CD4-positive, alpha-beta T cell treated with Interleukin-1 beta for 1 hour (primary cell): ENCODE results near the gene CORO6.
"Not testable (repeated sequence)": the region's sequence is repeated elsewhere in the genome, so short reads cannot be mapped to it uniquely, and the experiment has no call there.

Experiments used
- DNase-seq, 2 donors: peaks; one replicate each; pipeline ENCODE4 v3.0.0-alpha.2; 2020 to 2022

CORO6 gene

GRCh38 chr17:29622337-29623282, at the start of gene CORO6:
Gene CORO6, minus strand, starts transcription at chr17:29622912. Its CDS starts 1,491 bp downstream, at chr17:29621421.
- DNase-seq, result peak; percentile 64 to 73

GRCh38 chr17:29671661-29672060, 48.9 kb upstream of the CORO6 start:
- DNase-seq, result no peak

- DNase-seq, result no peak
These were observed 46.6 kb upstream of the CORO6 start for GRCh38 chr17:29669266-29669665.

DNA sequence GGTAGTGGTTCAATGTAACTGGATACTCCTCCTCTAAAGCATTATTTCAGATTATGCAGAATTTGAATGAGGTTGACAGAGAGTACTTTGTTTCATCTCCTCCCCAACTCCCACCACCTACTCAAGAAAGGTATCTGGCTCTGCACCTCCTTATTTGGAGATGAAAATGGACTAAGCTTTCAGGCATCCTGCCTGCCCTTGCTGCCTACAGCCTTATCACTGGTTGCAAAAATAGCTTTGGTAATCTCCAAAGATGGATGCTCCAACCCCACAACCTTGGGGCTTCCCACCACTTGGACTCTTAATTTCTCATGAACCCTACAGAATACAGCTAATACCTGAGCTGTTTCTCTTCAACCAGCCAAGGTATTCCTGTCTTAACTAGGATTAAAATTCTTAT, 45.3 kb upstream of the CORO6 start:
- DNase-seq, result no peak

GRCh38 chr17:29665481-29665810, 42.7 kb upstream of the CORO6 start:
- no peak for DNase-seq

DNA sequence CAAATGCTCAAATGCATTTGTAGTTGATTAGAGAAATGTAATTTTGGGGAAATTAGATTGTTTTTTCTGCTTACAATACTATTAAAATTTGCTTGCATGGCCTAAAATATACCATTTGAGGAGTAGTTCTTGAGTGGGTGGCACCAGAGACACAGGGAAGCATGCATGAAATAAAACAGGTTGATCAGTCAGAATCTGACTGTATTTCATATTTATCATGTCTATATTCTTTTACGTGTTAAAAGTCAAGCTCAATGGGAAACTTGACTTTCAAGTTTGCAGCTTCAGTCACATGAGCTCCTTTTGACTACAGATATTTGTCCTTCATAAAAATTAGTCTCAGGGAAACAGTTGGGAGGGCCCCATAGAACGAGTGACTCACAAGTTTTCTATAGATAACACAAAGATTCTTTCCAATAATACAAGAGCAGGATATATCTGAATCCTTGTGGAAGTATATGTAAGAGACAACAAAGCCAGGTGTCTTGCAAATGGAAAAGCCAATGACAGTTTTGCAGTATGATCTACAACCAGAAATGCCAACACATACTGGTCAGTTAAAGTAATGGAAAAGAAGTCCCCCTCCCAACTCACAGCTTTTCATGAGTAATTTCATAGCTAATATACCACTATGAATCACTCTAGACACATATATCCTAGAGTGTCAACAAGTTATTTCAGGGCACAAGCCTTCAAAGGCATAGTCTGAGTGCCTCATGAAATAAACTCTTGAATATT, 42.2 kb upstream of the CORO6 start:
- no peak for DNase-seq

- no peak for DNase-seq
These were observed 40.4 kb upstream of the CORO6 start for GRCh38 chr17:29663155-29663554.

GRCh38 chr17:29661213-29661612, 38.5 kb upstream of the CORO6 start:
- DNase-seq, result no peak

GRCh38 chr17:29659155-29659554, 36.4 kb upstream of the CORO6 start:
- no peak for DNase-seq

GRCh38 chr17:29655323-29655722, 32.6 kb upstream of the CORO6 start:
- no peak for DNase-seq

DNA sequence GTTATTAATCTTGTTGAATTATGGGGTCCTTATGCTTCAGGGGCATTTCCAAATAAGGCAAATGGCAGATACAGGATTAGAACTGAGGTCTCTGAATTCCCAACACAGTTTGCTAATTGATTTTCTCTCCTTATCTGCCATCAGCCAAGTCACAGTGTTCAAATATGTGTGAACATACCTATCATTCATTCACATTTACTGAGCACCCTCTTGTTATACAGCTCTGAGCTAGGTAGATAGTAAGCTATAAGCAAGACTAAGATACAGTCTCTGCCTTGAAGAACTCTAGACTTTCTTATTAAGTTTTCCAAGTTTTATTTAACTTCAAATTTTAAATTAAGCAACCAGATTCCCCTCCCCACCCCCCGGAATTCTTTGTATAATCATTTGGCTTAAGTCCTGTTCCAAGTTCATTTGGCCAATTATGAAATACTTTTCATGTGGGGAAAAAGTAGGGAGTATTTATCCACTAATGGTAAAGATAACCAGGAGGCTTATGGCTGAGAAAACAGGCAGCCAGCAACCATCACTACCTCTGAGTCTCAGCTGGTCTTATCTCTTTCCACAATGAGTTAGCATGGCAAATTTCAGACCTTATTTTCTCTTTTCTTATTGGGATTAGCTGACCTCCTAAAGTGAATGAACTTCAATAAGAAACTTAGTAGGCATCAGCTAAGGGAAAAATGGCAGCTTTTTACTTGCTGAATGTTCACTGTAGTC, 31.4 kb upstream of the CORO6 start:
- no peak for DNase-seq

DNA sequence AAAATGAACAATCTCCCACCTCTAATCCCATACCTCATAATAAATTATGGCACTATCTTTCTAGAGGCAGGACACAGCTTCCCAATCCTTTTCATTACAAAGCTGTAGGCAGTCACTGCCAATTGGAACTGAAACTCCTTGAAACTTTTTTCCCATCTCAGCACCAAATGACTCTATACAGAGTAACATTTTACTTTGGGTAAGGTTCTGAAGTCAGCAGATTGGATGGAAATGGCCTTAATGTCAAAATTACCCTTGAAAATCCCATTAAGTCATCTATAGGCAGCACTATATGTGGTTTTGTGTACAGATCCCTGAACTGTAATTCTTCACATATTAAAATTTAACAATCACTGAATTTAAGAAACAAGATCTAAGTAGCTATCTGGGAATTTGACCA, 30.3 kb upstream of the CORO6 start:
- no peak for DNase-seq

- DNase-seq, result not testable (repeated sequence)
These were observed 29.2 kb upstream of the CORO6 start for GRCh38 chr17:29651913-29652312.

GRCh38 chr17:29650396-29650795, 27.7 kb upstream of the CORO6 start:
- no peak for DNase-seq

DNA sequence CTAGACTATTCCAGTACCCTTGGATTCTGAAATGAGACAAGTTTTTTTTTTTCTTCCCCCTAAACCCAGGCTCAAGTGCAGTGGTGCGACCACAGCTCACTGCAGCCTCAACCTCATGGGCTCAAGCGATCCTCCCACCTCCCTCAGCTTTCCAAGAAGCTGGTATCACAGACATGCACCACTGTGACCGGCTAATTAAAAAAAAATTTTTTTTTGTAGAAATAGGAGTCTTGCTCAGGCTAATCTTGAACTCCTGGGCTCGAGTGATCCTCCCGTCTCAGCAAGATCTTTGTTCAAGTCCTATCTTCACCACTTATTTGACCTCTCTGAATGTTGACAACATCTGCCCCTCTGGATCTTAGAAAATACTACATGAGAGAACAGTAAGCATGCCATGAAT, 26.6 kb upstream of the CORO6 start:
- DNase-seq, result no peak

GRCh38 chr17:29648005-29648404, 25.3 kb upstream of the CORO6 start:
- no peak for DNase-seq

- no peak for DNase-seq
These were observed 22.9 kb upstream of the CORO6 start for GRCh38 chr17:29645515-29646051.

DNA sequence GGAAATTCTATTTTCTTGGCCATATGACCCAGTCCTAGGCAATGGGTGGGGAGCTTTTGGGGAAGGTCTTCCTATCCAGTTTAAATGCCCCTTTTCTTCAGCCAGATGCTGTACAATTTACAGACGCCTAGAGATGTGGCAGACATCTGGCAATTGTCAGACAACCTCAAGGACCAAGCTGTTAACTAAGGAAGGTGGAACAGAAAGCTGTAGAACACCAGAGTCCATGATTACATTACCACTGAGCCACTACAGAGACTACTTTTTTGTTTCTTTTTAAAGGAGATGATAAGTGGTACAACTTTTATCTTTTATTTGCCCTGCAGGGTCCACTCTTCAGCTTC, 21.1 kb upstream of the CORO6 start:
- DNase-seq, result no peak

GRCh38 chr17:29642171-29642611, 19.5 kb upstream of the CORO6 start:
- no peak for DNase-seq

- DNase-seq, result no peak
These were observed 18.4 kb upstream of the CORO6 start for GRCh38 chr17:29640981-29641642.

DNA sequence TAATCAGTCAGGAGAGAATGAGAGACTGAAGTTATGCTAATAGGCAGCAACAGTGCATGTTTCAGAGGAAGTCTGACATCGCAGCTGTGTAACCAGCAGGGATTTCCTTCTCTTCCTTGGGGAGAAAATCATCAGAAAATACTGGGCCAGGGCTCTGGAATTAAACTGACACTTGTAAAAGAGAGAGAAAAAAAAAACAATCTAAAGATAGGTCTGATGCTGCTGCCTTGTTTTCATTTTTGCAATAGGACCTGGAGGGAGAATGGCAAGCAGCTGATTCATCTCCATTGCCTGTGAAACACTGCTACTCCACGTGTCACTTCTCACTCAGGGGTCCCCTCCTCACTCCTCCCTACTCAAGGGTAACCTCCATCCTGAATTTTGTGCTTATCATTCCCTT, 17.7 kb upstream of the CORO6 start:
- DNase-seq, result no peak

- no peak for DNase-seq
These were observed 11.2 kb upstream of the CORO6 start for GRCh38 chr17:29633886-29634285.
